Right renal pelvis (tissue), 4 donors: ENCODE results near the gene ADARB2. TPM values are rescaled to one million over a fixed set of nuclear protein-coding genes. Genes with fewer than 3 reads are reported as not detected.

ENCODE experiments used
- DNase-seq, 4 donors: peaks; one replicate each; pipeline ENCODE4 v3.0.0-alpha.2; 2013; ENCODE audit warnings: low read depth in 4 of 4, low spot score in 3 of 4, missing footprints in 1 of 4
- polyA plus RNA-seq, 4 donors: library from polyadenylated mRNA; unstranded; fragments of 120-200 nt; gene quantifications; one replicate each; pipeline ENCODE4 v1.2.1, GENCODE V29; 2013; ENCODE audit not compliant: insufficient read length in 4 of 4

The ADARB2 gene
- polyA plus RNA-seq, 4 donors = 0.90 to 1.8 (median 1.4) TPM

GRCh38 chr10:1208366-1209311 is 528.7 kb downstream of the ADARB2 start:
- DNase-seq = no peak

GRCh38 chr10:1206601-1207000 is 530.7 kb downstream of the ADARB2 start:
- no peak for DNase-seq

- no peak for DNase-seq
Measured at GRCh38 chr10:1206101-1206500, 531.2 kb downstream of the ADARB2 start.

- DNase-seq = no peak
Measured at GRCh38 chr10:1205450-1206030, 531.8 kb downstream of the ADARB2 start.

- no peak for DNase-seq
Measured at GRCh38 chr10:1204434-1205326, 532.6 kb downstream of the ADARB2 start.

GRCh38 chr10:1203704-1204103 is 533.6 kb downstream of the ADARB2 start:
- DNase-seq = no peak

GRCh38 chr10:1203216-1203615 is 534.1 kb downstream of the ADARB2 start:
- no peak for DNase-seq

GRCh38 chr10:1202343-1202742 is 535.0 kb downstream of the ADARB2 start:
- DNase-seq = no peak

GRCh38 chr10:1200866-1201807 is 536.2 kb downstream of the ADARB2 start:
- DNase-seq = no peak

GRCh38 chr10:1199897-1200721 is 537.2 kb downstream of the ADARB2 start:
- DNase-seq = no peak

GRCh38 chr10:1199345-1199673 is 538.0 kb downstream of the ADARB2 start:
- DNase-seq = no peak

- DNase-seq = no peak
Measured at GRCh38 chr10:1198453-1199344, 538.6 kb downstream of the ADARB2 start.

- DNase-seq = peak in 1 of 4 donors; percentile 37
Measured at GRCh38 chr10:1197384-1197783, 539.9 kb downstream of the ADARB2 start.

- DNase-seq = no peak
Measured at GRCh38 chr10:1196656-1197055, 540.7 kb downstream of the ADARB2 start.

GRCh38 chr10:1195828-1196227 is 541.5 kb downstream of the ADARB2 start:
- DNase-seq = no peak

- no peak for DNase-seq
Measured at GRCh38 chr10:1194161-1194560, 543.2 kb downstream of the ADARB2 start.

- no peak for DNase-seq
Measured at GRCh38 chr10:1193561-1193960, 543.8 kb downstream of the ADARB2 start.

GRCh38 chr10:1191752-1192151 is 545.6 kb downstream of the ADARB2 start:
- DNase-seq = no peak
